Natural killer cell (primary cell): ENCODE data around the gene TYW1B. TPM values are rescaled to one million over a fixed set of nuclear protein-coding genes. Genes with fewer than 3 reads are reported as not detected.
A peak's percentile ranks its signal among the peaks of the same experiment; 100 is the strongest.
"Not testable (repeated sequence)": the region's sequence is repeated elsewhere in the genome, so short reads cannot be mapped to it uniquely, and the experiment has no call there.

Experiments
- ATAC-seq, 3 donors: fragments of 150-1000 bp in 2 of 3; fragments of 200-7000 bp in 1 of 3; cut with Tn5 transposase; 1 replicate in 1 of 3; 2 replicates in 2 of 3; pipeline ENCODE4 v1.10.0; 2021; ENCODE audit warnings: mild to moderate bottlenecking in 2 of 3, moderate library complexity in 2 of 3
- DNase-seq, 2 donors: peaks; one replicate each; pipeline versions ENCODE4 v3.0.0 to v3.0.0-alpha.2; 2013 to 2021; ENCODE audit warnings: mixed read lengths in 1 of 2
- H3K27ac ChIP-seq: one replicate; pipeline ENCODE4 v1.5.1; 2013; ENCODE audit warnings: mild to moderate bottlenecking, low read length
- H3K27me3 ChIP-seq: one replicate; pipeline ENCODE4 v1.6.1; 2013; ENCODE audit warnings: low read length; ENCODE audit not compliant: control insufficient read depth, insufficient read depth
- H3K36me3 ChIP-seq: one replicate; pipeline ENCODE4 v1.6.1; 2013; ENCODE audit warnings: low read length; ENCODE audit not compliant: control insufficient read depth, insufficient read depth
- H3K4me1 ChIP-seq: one replicate; pipeline ENCODE4 v1.6.1; 2013; ENCODE audit warnings: low read length; ENCODE audit not compliant: control insufficient read depth, insufficient read depth
- H3K4me3 ChIP-seq: one replicate; pipeline ENCODE4 v1.5.1; 2013; ENCODE audit warnings: low read length
- H3K9me3 ChIP-seq: one replicate; pipeline ENCODE4 v1.6.1; 2013; ENCODE audit warnings: low read length; ENCODE audit not compliant: control insufficient read depth, insufficient read depth
- H3K27ac Mint-ChIP-seq, 2 donors: one replicate each; pipeline ENCODE4 v1.8.0; 2022; ENCODE audit warnings: mild to moderate bottlenecking in 2 of 2, mixed read lengths in 2 of 2, moderate library complexity in 1 of 2
- H3K27me3 Mint-ChIP-seq, 2 donors: one replicate each; pipeline ENCODE4 v1.8.0; 2022; ENCODE audit warnings: low read depth in 2 of 2, mixed read lengths in 2 of 2
- H3K36me3 Mint-ChIP-seq: one replicate; pipeline ENCODE4 v1.8.0; 2022; ENCODE audit warnings: mixed read lengths
- H3K4me1 Mint-ChIP-seq, 2 donors: one replicate each; pipeline ENCODE4 v1.8.0; 2022; ENCODE audit warnings: mixed read lengths in 2 of 2
- H3K4me3 Mint-ChIP-seq: one replicate; pipeline ENCODE4 v1.8.0; 2022; ENCODE audit warnings: mild to moderate bottlenecking, moderate library complexity, mixed read lengths
- H3K9me3 Mint-ChIP-seq, 2 donors: one replicate each; pipeline ENCODE4 v1.8.0; 2022; ENCODE audit warnings: mixed read lengths in 2 of 2
- WGBS: methylation state at CpG from one replicate; pipeline ENCODE4 v1.1.7; 2013; ENCODE audit warnings: missing lambda C conversion rate; ENCODE audit not compliant: insufficient coverage; 5-methylcytosine and 5-hydroxymethylcytosine counted together
- intact Hi-C: fragments of 100-400 bp; cut with micrococcal nuclease; formaldehyde crosslinking; loops from one replicate; pipeline ENCODE4 v1.14.2; 2022
- total RNA-seq, 4 donors: library from RNA; stranded (reverse); fragments of 120-200 nt in 1 of 4; gene quantifications; one replicate each; pipeline versions ENCODE4 v1.2.3 to v1.2.4, GENCODE V29; 2013 to 2022
- TF ChIP-seq, protein P1 (sequence below): fragments of 200-600 bp; IDR thresholded peaks from one replicate; pipeline ENCODE4 v1.8.0; 2022; ENCODE audit warnings: antibody characterized with exemption

The TYW1B gene
- total RNA-seq, 3 donors from 2014 or later (not counting 1 experiment from before 2014, with no cell fraction given): 7.2 to 12.9 (median 7.9) TPM

DNA sequence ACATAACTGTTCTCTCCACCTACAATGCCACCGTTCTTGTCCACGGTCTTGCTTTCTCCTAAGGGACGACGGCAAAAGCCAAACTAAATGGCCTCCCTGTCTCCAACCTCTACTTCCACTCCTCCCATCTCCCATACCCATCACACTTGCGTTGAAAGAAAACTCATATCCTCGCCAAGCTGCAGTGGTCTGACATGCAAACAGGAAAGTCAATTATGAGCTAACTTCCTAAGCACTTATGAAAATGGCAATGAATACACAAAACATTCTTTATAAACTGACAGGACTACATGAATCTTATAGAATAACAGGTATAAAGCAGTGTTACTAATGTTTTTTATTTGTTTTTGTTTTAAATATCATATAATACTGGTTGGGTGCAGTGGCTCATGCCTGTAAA, 46.4 kb downstream of the TYW1B start:
- H3K27ac ChIP-seq: no peak overlapping the region
- TF ChIP-seq, protein P1, sequence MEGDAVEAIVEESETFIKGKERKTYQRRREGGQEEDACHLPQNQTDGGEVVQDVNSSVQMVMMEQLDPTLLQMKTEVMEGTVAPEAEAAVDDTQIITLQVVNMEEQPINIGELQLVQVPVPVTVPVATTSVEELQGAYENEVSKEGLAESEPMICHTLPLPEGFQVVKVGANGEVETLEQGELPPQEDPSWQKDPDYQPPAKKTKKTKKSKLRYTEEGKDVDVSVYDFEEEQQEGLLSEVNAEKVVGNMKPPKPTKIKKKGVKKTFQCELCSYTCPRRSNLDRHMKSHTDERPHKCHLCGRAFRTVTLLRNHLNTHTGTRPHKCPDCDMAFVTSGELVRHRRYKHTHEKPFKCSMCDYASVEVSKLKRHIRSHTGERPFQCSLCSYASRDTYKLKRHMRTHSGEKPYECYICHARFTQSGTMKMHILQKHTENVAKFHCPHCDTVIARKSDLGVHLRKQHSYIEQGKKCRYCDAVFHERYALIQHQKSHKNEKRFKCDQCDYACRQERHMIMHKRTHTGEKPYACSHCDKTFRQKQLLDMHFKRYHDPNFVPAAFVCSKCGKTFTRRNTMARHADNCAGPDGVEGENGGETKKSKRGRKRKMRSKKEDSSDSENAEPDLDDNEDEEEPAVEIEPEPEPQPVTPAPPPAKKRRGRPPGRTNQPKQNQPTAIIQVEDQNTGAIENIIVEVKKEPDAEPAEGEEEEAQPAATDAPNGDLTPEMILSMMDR: no peak
- Mint-ChIP-seq H3K27me3 (no peaks in the 10 kb centered on the region), H3K9me3 (no peaks in the 10 kb centered on the region), H3K4me3 (no peak overlapping the region), H3K4me1 (peaks cover 0 to 4% of the 10 kb centered on the region in 2 donors), H3K27ac (no peak overlapping the region), H3K36me3 (no peaks in the 10 kb centered on the region)
- no peaks in the 10 kb centered on the region for H3K36me3 ChIP-seq
- no peaks in the 10 kb centered on the region for H3K27me3 ChIP-seq
- DNase-seq (no peak), ATAC-seq (no peak)
- H3K4me1 ChIP-seq: no peaks in the 10 kb centered on the region
- H3K9me3 ChIP-seq: no peaks in the 10 kb centered on the region
- WGBS: 98% methylated on average over 6 of the region's 6 CpGs
- H3K4me3 ChIP-seq: no peak overlapping the region
- intact Hi-C loops: no loop called here

DNA sequence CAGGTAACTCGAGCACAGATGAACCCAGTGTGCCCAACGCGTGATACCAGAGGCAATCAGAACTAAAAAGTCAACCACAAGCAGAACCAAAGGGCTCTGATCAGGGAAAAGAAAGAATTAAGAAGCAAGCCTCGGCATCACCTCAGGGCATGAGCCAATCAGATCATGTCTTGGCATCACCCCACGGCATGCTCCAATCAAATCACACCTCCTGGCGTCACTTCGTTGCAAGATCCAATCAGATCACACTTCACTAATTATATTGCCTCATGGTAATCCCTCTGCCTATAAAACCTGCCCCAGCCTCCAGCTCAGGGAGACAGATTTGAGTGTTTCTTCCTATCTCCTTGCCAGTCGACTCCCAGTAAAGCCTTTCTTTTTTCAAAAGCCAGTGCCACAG, 46.8 kb downstream of the TYW1B start:
- Histone ChIP-seq H3K27me3 (no peaks in the 10 kb centered on the region), H3K4me3 (no peak overlapping the region), H3K9me3 (no peaks in the 10 kb centered on the region), H3K4me1 (no peaks in the 10 kb centered on the region), H3K27ac (no peak overlapping the region), H3K36me3 (no peaks in the 10 kb centered on the region)
- DNase-seq (no peak), ATAC-seq (no peak)
- intact Hi-C loops: no loop called here
- H3K36me3 Mint-ChIP-seq: no peaks in the 10 kb centered on the region
- TF ChIP-seq, protein P1: no peak
- H3K27me3 Mint-ChIP-seq: no peaks in the 10 kb centered on the region
- H3K9me3 Mint-ChIP-seq: no peaks in the 10 kb centered on the region
- WGBS: 99% methylated on average over 8 of the region's 8 CpGs
- H3K27ac Mint-ChIP-seq: no peak overlapping the region
- H3K4me1 Mint-ChIP-seq: peaks cover 0 to 4% of the 10 kb centered on the region in 2 donors
- no peak overlapping the region for H3K4me3 Mint-ChIP-seq

DNA sequence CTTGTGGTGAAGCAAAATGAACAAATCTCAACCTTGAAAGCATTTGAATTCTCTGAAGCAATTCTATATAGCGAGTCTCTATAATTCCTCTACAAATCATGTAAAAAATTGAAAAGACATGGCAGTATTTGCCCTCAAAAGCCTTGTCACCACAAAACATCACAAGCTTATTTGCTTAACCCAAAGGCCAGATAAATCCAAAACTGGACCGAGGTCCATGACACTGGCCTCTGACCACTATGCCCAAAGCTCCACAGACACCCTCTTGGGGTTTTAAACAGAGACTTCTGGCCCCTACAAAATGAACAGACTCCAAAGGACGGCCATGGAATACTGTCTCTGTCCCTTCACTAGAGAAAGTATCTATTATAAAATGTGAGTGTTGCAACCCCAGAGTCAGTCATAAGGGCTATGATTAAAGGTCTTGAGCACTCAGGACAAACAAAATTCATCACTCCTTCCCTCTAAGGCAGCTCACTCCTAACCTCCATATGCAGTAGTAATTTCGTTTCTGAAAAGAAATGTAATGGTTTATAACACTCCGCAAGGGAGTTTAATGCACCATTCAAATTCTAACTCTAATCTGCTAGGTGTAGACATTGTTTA, 47.6 kb downstream of the TYW1B start:
- intact Hi-C loops, ATAC-seq, H3K4me3 ChIP-seq, H3K4me3 Mint-ChIP-seq, H3K36me3 Mint-ChIP-seq, H3K27ac Mint-ChIP-seq, H3K4me1 Mint-ChIP-seq, DNase-seq, H3K36me3 ChIP-seq, H3K27ac ChIP-seq, H3K9me3 ChIP-seq, H3K27me3 Mint-ChIP-seq, H3K9me3 Mint-ChIP-seq, H3K27me3 ChIP-seq, H3K4me1 ChIP-seq: not testable (repeated sequence)
- 84% methylated on average over 2 of the region's 5 CpGs for WGBS

DNA sequence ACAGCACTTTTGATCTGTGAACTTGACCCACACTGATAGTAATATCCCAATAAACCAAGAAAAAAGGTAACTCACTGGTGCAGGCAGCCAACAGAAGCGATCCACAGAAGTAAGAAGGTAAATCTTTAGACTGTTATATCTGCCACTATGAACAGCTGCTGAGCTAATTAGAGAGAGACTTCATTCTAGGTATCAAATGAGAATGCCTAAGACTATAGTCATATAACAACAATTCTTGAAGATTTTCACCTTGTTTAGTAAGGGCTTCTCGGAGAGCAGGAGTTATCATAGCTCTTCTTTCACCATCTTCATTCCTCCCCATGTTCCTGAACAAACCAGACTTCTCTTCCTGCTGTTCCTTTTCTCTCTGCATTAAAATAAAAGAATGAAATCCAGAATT, 50.8 kb downstream of the TYW1B start:
- H3K9me3 ChIP-seq, H3K27me3 ChIP-seq, H3K9me3 Mint-ChIP-seq, H3K36me3 ChIP-seq, DNase-seq, ATAC-seq, H3K4me3 ChIP-seq, H3K27ac ChIP-seq, H3K4me1 ChIP-seq, H3K4me3 Mint-ChIP-seq, intact Hi-C loops, H3K4me1 Mint-ChIP-seq, H3K27me3 Mint-ChIP-seq: not testable (repeated sequence)
- peak overlapping the region in 1 of 2 donors; percentile 8 for H3K27ac Mint-ChIP-seq
- no CpG with 5 or more reads among the region's 2 CpGs for WGBS
- peaks cover 13% of the 10 kb centered on the region for H3K36me3 Mint-ChIP-seq

DNA sequence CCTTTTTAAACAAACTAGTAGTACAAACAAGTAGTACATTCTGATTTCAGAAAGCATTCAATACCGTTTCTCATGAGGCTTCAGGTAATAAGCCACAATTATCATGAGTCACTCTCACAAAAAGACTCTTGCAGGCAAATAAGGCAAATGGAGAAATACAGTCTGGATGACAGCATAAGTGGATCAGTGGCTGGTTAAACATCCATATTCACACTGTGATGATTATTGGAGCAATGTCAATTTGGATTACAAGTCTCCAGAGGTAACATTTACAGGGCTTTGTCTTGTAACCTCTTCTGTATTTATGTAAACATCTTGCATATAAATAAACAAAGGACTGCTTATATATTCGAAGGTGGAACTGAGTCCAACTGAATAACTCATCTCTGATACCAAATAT, 55.4 kb downstream of the TYW1B start:
- H3K4me1 Mint-ChIP-seq, H3K4me3 ChIP-seq, H3K27me3 Mint-ChIP-seq, ATAC-seq, H3K27ac Mint-ChIP-seq, H3K27ac ChIP-seq, H3K4me1 ChIP-seq, H3K27me3 ChIP-seq, DNase-seq, H3K9me3 Mint-ChIP-seq, intact Hi-C loops, H3K9me3 ChIP-seq, H3K36me3 ChIP-seq, H3K4me3 Mint-ChIP-seq: not testable (repeated sequence)
- peaks cover 16% of the 10 kb centered on the region for H3K36me3 Mint-ChIP-seq
- 83% methylated on average over 1 of the region's 2 CpGs for WGBS

DNA sequence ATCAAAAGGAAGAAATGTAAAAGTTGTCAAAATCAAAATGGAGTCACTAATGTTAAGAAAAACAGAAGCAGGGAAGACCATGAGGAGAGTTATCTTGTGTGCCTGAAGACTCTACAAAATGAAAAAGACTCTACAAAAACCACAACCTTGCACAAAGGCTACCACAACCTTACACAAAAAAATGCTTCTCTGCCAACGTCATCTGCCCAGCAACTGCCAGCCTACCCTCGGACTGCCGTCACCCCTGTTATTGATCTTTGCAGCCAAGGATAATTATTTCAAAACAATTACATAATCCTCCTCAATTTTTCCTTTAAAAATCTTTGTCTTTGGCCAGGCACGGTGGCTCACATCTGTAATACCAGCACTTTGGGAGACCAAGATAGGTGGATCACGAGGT, 61.0 kb downstream of the TYW1B start:
- H3K4me1 ChIP-seq, H3K27me3 Mint-ChIP-seq, H3K4me3 Mint-ChIP-seq, H3K27me3 ChIP-seq, H3K27ac ChIP-seq, H3K27ac Mint-ChIP-seq, H3K36me3 ChIP-seq, ATAC-seq, H3K9me3 Mint-ChIP-seq, H3K36me3 Mint-ChIP-seq, DNase-seq, H3K4me3 ChIP-seq, H3K4me1 Mint-ChIP-seq, H3K9me3 ChIP-seq, intact Hi-C loops: not testable (repeated sequence)
- 99% methylated on average over 4 of the region's 5 CpGs for WGBS
